ENCODE results near the gene ASB6.
"Not testable (repeated sequence)": the region's sequence is repeated elsewhere in the genome, so short reads cannot be mapped to it uniquely, and the experiment has no call there.

Gene ASB6

GRCh38 chr9:129644365-129644764 lies 2.4 kb upstream of the ASB6 start:
- peaks cover 6% of the 10 kb centered on the region; the same call in 1 of the 2 replicates for H3K4me1 ChIP-seq (ENCODE audit: control insufficient read depth, insufficient read depth, low read length)
- H3K9ac ChIP-seq (ENCODE audit: low read depth, low read length) = no peak overlapping the region
- peaks cover 4% of the 10 kb centered on the region; the same call in 1 of the 2 replicates for H3K36me3 ChIP-seq (ENCODE audit: control insufficient read depth, insufficient read depth, low read length)
- H3K27ac ChIP-seq (ENCODE audit: low read depth, low read length) = no peak overlapping the region
- H3K9me3 ChIP-seq (ENCODE audit: control insufficient read depth, insufficient read depth, low read length) = no peaks in the 10 kb centered on the region
- no peaks in the 10 kb centered on the region for H3K27me3 ChIP-seq (ENCODE audit: control insufficient read depth, insufficient read depth, low read length)
- no peak overlapping the region for H3K4me3 ChIP-seq (ENCODE audit: low read depth, low read length)

- Histone ChIP-seq H3K4me3 (ENCODE audit: low read depth, low read length) (no peak overlapping the region), H3K36me3 (ENCODE audit: control insufficient read depth, insufficient read depth, low read length) (peaks cover 10% of the 10 kb centered on the region), H3K4me1 (ENCODE audit: control insufficient read depth, insufficient read depth, low read length) (peaks cover 6% of the 10 kb centered on the region; the same call in 1 of the 2 replicates), H3K27me3 (ENCODE audit: control insufficient read depth, insufficient read depth, low read length) (no peaks in the 10 kb centered on the region), H3K9ac (ENCODE audit: low read depth, low read length) (no peak overlapping the region), H3K9me3 (ENCODE audit: control insufficient read depth, insufficient read depth, low read length) (no peaks in the 10 kb centered on the region), H3K27ac (ENCODE audit: low read depth, low read length) (no peak overlapping the region)
Observed at GRCh38 chr9:129643706-129644105, 1.8 kb upstream of the ASB6 start.

- H3K9ac ChIP-seq (ENCODE audit: low read depth, low read length) = peak overlapping the region; percentile 51; the same call in 1 of the 2 replicates
- H3K27ac ChIP-seq (ENCODE audit: low read depth, low read length) = no peak overlapping the region
Observed at GRCh38 chr9:129640871-129641749, 841 bp downstream of the ASB6 start.

GRCh38 chr9:129640086-129640870 lies 1.7 kb downstream of the ASB6 start:
- Histone ChIP-seq H3K27ac (ENCODE audit: low read depth, low read length) (peak overlapping the region; percentile 11), H3K4me3 (ENCODE audit: low read depth, low read length) (peak overlapping the region; percentile 94; the same call in 1 of the 2 replicates), H3K9ac (ENCODE audit: low read depth, low read length) (no peak overlapping the region), H3K9me3 (ENCODE audit: control insufficient read depth, insufficient read depth, low read length) (no peaks in the 10 kb centered on the region), H3K36me3 (ENCODE audit: control insufficient read depth, insufficient read depth, low read length) (peaks cover 40% of the 10 kb centered on the region), H3K4me1 (ENCODE audit: control insufficient read depth, insufficient read depth, low read length) (peaks cover 6% of the 10 kb centered on the region; the same call in 1 of the 2 replicates), H3K27me3 (ENCODE audit: control insufficient read depth, insufficient read depth, low read length) (no peaks in the 10 kb centered on the region)

More at GRCh38 chr9:129640871-129641749, 841 bp downstream of the ASB6 start:
- Histone ChIP-seq H3K27me3 (ENCODE audit: control insufficient read depth, insufficient read depth, low read length) (no peaks in the 10 kb centered on the region), H3K36me3 (ENCODE audit: control insufficient read depth, insufficient read depth, low read length) (peaks cover 34% of the 10 kb centered on the region), H3K4me1 (ENCODE audit: control insufficient read depth, insufficient read depth, low read length) (peaks cover 6% of the 10 kb centered on the region; the same call in 1 of the 2 replicates), H3K4me3 (ENCODE audit: low read depth, low read length) (peak overlapping the region; percentile 94), H3K9me3 (ENCODE audit: control insufficient read depth, insufficient read depth, low read length) (no peaks in the 10 kb centered on the region)

- Histone ChIP-seq H3K4me1 (ENCODE audit: control insufficient read depth, insufficient read depth, low read length) (peaks cover 6% of the 10 kb centered on the region; the same call in 1 of the 2 replicates), H3K4me3 (ENCODE audit: low read depth, low read length) (no peak overlapping the region), H3K27me3 (ENCODE audit: control insufficient read depth, insufficient read depth, low read length) (no peaks in the 10 kb centered on the region), H3K9me3 (ENCODE audit: control insufficient read depth, insufficient read depth, low read length) (no peaks in the 10 kb centered on the region), H3K9ac (ENCODE audit: low read depth, low read length) (no peak overlapping the region), H3K36me3 (ENCODE audit: control insufficient read depth, insufficient read depth, low read length) (peaks cover 45% of the 10 kb centered on the region), H3K27ac (ENCODE audit: low read depth, low read length) (peak overlapping the region; percentile 11)
Observed at GRCh38 chr9:129639756-129640085, 2.2 kb downstream of the ASB6 start.

GRCh38 chr9:129639034-129639630 lies 2.8 kb downstream of the ASB6 start:
- H3K9ac ChIP-seq (ENCODE audit: low read depth, low read length) = no peak overlapping the region

GRCh38 chr9:129637673-129638439 lies 4.1 kb downstream of the ASB6 start:
- Histone ChIP-seq H3K4me3 (ENCODE audit: low read depth, low read length) (no peak overlapping the region), H3K27ac (ENCODE audit: low read depth, low read length) (no peak overlapping the region), H3K4me1 (ENCODE audit: control insufficient read depth, insufficient read depth, low read length) (peaks cover 6% of the 10 kb centered on the region; the same call in 1 of the 2 replicates), H3K27me3 (ENCODE audit: control insufficient read depth, insufficient read depth, low read length) (no peaks in the 10 kb centered on the region), H3K9ac (ENCODE audit: low read depth, low read length) (no peak overlapping the region), H3K9me3 (ENCODE audit: control insufficient read depth, insufficient read depth, low read length) (no peaks in the 10 kb centered on the region), H3K36me3 (ENCODE audit: control insufficient read depth, insufficient read depth, low read length) (peaks cover 63% of the 10 kb centered on the region)

More at GRCh38 chr9:129639034-129639630, 2.8 kb downstream of the ASB6 start:
- H3K27ac ChIP-seq (ENCODE audit: low read depth, low read length) = no peak overlapping the region
- H3K9me3 ChIP-seq (ENCODE audit: control insufficient read depth, insufficient read depth, low read length) = no peaks in the 10 kb centered on the region
- H3K36me3 ChIP-seq (ENCODE audit: control insufficient read depth, insufficient read depth, low read length) = peaks cover 51% of the 10 kb centered on the region
- H3K4me3 ChIP-seq (ENCODE audit: low read depth, low read length) = no peak overlapping the region
- H3K27me3 ChIP-seq (ENCODE audit: control insufficient read depth, insufficient read depth, low read length) = no peaks in the 10 kb centered on the region
- H3K4me1 ChIP-seq (ENCODE audit: control insufficient read depth, insufficient read depth, low read length) = peaks cover 6% of the 10 kb centered on the region; the same call in 1 of the 2 replicates

GRCh38 chr9:129637102-129637501 lies 4.8 kb downstream of the ASB6 start:
- no peaks in the 10 kb centered on the region for H3K9me3 ChIP-seq (ENCODE audit: control insufficient read depth, insufficient read depth, low read length)
- no peaks in the 10 kb centered on the region for H3K27me3 ChIP-seq (ENCODE audit: control insufficient read depth, insufficient read depth, low read length)
- peaks cover 6% of the 10 kb centered on the region; the same call in 1 of the 2 replicates for H3K4me1 ChIP-seq (ENCODE audit: control insufficient read depth, insufficient read depth, low read length)
- no peak overlapping the region for H3K27ac ChIP-seq (ENCODE audit: low read depth, low read length)
- H3K9ac ChIP-seq (ENCODE audit: low read depth, low read length) = no peak overlapping the region
- peaks cover 69% of the 10 kb centered on the region for H3K36me3 ChIP-seq (ENCODE audit: control insufficient read depth, insufficient read depth, low read length)
- no peak overlapping the region for H3K4me3 ChIP-seq (ENCODE audit: low read depth, low read length)

GRCh38 chr9:129636343-129636742 lies 5.6 kb downstream of the ASB6 start:
- peaks cover 70% of the 10 kb centered on the region for H3K36me3 ChIP-seq (ENCODE audit: control insufficient read depth, insufficient read depth, low read length)
- not testable (repeated sequence) for H3K9ac ChIP-seq (ENCODE audit: low read depth, low read length); H3K4me3 ChIP-seq (ENCODE audit: low read depth, low read length); H3K27me3 ChIP-seq (ENCODE audit: control insufficient read depth, insufficient read depth, low read length); H3K4me1 ChIP-seq (ENCODE audit: control insufficient read depth, insufficient read depth, low read length); H3K9me3 ChIP-seq (ENCODE audit: control insufficient read depth, insufficient read depth, low read length); H3K27ac ChIP-seq (ENCODE audit: low read depth, low read length)

All from HUES48 (cell line).